Endometrial microvascular endothelial cells (primary cell): ENCODE measurements around the gene PHLDB2. TPM values are rescaled to one million over a fixed set of nuclear protein-coding genes. Genes with fewer than 3 reads are reported as not detected.

Source experiments
- in situ Hi-C: cut with HindIII; loops from 2 replicates; pipeline ENCODE4 v1.10.0; 2017; ENCODE audit warnings: low sequenced_read_pairs, low pct_unique_long_range_greater_than_20kb; ENCODE audit errors: inconsistent ontology term
- total RNA-seq: library from RNA; depleted of rRNA; stranded (reverse); fragments of >200 nt; gene quantifications from one replicate; pipeline ENCODE4 v1.2.3, GENCODE V29; 2015; ENCODE audit errors: inconsistent ontology term

Gene PHLDB2
- total RNA-seq, 1 donor from 2014 or later: 82.3 TPM

DNA sequence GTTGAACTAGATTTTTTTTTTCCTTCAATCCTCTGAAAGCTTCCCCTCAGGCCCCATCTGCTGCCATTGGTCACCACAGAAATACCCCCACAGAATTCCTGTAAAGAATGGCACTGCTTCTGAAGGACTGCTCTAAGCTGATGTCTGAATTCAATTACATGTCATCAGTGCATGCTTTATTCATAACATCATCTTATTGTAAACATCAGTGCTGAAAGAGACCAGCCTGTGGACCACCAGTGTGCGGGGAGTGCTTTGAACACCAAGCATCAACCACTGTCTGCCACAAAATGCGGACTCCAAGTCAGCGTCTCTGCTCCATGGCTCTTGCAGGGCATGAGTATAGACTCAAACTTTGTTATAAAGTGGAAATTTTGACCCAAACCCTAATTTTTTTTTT is 11.6 kb downstream of the PHLDB2 start:
- in situ Hi-C loops: loop anchor here (25.0 kb wide), 1 partner anchor 158 kb away; no protein-coding TSS in a partner anchor

DNA sequence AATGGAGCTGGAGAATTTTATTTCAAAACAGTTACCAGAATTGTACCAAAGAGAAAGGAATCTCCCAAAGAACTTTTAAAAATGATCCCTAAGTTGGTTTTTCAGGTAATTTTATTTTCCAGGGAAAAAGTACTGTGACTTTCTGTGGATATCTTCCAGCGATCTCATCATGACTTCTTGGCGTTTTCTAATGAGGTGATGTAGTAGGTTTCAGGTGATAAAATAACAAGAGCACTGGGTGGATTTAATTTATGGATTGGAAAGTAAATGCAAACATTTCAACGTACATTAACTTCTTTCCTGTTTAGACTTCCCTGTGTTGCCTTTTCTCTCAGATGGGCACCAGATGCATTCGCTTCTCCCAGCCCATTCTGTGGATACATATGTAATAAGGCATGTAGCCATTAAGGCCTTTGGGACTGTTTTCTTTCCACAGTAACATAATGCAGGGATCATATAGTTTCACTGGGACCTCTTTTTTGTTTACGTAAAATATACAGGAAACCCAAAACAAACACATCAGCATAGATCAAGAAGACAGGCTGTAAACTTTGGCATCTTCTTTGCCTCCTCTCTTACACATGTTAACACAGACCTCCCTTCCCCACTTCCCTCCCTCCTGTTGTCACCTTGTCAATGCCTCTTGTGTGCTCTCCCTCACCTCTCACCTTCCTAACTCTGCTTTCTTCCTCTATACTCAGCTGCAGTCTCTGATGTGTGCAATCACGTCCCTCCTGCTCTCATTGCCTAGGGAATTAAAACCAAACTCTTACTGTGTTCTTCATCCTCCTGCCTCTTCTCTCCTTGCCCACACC is 13.0 kb downstream of the PHLDB2 start:
- in situ Hi-C loops: loop anchor here (25.0 kb wide), 1 partner anchor 160 kb away; no protein-coding TSS in a partner anchor

DNA sequence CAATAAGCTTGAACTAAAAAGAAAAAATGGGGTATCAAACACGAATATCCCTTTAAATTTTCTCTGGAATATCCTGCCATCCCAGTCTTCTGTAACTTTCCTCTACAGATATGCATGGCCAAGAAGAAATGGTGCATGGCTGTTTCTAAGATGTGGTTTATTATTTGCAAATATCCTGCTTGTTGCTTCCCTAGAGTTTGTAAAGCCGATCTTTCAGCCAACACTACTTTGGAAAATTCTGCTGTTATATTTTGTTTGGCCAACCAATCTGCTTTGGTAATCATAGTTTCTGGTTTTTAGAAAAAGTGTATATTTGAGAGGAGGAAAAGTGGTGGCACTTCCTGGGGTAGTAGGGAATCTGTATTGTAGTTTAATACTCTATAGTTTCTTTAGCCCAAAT is 13.9 kb downstream of the PHLDB2 start:
- in situ Hi-C loops: loop anchor here (25.0 kb wide), 1 partner anchor 161 kb away; no protein-coding TSS in a partner anchor

DNA sequence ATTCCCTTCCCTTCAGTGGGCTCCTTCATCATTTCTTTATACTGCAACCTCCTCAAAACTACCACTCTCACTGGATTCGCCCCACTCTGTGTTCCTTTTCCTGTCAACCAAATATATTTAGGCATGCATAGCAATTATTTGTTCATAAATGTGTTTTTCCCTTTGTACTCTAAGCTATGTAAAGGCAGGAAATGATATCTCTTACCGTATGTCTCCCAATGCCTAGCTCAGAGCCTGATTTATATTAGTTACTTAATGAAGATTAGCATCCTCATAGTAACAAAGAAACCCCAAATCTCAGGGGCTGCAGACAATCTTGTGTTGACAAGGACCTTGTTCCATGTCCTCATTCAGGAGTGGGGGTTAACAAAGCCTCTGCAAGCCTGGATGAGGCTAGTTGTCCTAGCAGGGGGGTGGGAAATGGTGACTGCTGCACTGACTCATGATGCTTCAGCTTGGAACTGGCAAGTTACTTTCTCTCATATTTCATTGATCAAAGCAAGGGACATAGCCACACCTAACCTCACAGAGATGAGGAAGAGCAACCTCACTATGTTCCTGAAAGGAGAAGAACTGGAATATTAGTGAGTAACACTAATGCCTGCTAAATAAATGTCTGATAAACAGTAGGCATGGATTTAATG is 15.2 kb downstream of the PHLDB2 start:
- in situ Hi-C loops: loop anchor here (25.0 kb wide), 1 partner anchor 162 kb away; no protein-coding TSS in a partner anchor

DNA sequence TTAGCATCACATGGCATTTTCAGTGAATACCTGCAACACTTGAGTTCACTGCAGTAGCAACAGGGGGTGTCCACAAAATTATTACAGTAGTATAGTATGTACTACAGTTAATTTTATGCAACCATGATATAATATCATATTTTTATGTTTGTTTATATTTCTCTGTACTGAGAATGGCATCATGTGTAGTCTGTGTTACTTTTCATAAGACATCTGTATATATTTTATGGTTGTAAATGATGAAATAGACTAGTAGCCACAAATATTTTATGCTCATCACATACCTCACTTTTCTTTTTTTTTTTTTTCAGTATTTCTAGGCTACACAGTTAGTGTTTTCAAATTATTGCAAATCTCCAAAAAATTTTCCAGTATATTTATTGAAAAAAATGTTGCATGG is 22.4 kb downstream of the PHLDB2 start:
- in situ Hi-C loops: no loop called here

DNA sequence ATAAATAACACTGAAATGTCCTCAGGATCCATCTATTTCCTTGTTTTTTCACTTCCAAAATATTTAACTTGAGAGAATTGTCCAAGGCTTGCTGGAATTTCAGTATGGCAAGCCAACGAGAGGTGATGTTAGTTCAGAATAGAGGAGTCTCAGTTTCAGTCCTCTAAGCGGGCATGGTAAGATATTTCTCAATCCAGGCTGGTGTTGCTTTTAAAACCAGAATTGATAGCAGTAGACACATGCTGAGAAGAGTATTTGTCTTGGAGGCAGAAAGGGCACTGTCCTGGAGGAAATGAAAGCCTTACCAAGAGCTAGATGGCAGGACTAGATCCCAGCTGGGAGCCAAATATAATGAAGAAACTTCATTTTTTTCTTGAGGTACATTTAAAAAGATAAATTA is 23.1 kb downstream of the PHLDB2 start:
- in situ Hi-C loops: no loop called here

DNA sequence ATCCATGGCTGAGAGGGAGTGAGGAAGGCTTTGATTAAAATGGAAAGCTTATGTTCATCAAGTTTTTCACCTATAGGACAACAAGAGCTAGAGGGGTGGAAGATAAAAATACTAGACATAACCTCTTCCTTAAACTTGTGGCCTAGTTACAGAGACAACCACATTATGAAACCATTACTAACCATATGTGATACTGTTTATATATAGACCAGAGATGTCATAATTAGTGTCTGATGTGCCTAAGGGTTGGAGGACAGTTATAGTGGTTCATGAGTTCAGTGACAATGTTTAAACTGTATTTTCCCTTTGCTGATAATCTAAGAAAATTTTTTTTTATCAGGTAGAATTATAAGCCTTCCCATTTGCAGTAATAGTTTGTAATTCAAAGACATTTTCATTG is 23.7 kb downstream of the PHLDB2 start:
- in situ Hi-C loops: no loop called here

GRCh38 chr3:111884411-111885018 is 25.4 kb downstream of the PHLDB2 start:
- in situ Hi-C loops: no loop called here

GRCh38 chr3:111885578-111885977 is 26.5 kb downstream of the PHLDB2 start:
- in situ Hi-C loops: no loop called here

DNA sequence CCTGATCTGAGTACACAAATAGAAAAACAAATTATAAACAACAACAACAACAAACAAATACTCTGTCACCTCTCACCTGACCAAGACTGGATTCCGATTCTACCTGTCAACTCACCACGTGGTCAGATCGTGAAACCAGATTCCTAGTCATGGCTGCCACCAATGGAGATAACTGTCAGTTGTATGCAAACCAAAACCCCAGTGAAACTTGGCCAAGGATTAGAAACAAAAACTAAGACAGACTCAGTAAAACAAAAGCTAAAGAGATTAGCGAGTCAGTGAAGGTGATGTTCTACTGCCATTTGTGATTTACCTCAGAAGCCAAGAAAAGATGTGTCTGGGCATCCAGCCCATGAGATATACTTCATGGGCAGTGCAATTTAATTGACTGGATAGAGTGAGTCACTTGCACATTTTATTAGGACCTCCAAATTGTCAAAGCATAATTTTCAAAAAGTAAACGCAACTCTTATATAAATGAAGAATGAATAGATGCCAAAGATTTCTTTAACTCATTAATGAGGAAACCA is 31.1 kb downstream of the PHLDB2 start:
- in situ Hi-C loops: no loop called here

DNA sequence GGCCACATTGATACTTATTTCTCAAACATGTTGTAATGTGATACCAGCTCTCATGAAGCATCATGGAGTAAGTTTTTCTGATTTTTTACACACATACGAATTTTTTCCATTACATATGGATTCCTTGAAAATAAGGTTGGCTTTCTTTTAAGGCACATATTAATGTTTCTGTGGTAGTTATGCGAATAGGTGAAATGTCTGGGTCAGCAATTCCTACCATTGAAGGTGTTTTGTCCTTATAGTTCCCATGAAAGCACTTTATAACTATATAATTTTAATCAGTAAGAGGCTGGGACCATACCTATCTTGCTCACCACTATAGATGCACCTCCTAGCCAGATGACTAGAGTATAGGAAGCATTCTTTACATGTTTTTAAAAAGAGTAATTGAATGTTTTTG is 33.0 kb downstream of the PHLDB2 start:
- in situ Hi-C loops: no loop called here

DNA sequence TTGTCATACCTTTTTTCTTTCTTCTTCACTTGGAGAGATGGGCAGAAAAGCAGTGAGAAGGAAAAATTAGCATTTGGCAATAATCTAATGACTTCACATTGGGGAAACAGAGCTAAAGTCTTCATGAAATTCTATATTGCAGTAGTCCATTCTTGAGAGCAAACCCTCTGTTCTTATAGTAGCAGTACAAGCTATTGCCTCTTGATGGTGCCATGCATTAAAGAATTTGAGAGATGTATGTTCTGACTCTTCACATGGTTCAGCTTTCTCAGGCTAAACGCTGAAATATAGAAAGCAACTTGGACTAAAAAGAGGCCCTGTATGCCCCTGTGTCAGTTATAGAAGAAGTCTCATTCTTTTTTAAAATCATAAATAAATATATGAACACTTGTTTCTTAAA is 36.0 kb downstream of the PHLDB2 start:
- in situ Hi-C loops: no loop called here

DNA sequence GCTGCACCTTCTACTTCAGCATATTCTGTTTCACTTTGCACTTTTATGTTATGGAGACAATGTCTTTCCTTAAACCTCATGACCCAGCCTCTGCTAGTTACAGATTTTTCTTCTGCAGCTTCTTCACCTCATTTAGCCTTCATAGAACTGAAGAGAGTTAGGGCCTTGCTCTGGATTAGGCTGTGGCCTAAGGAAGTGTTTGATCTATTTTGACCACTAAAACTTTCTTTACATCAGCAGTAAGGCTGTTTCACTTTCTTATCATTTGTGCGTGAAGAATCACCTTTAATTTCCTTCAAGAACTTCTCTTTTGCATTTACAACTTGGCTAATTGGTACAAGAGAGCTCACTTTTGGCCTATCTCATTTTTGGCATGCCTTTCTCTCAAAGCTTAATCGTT is 40.9 kb downstream of the PHLDB2 start:
- in situ Hi-C loops: no loop called here

GRCh38 chr3:111901637-111902036 is 42.6 kb downstream of the PHLDB2 start:
- in situ Hi-C loops: no loop called here

GRCh38 chr3:111902534-111902933 is 43.5 kb downstream of the PHLDB2 start:
- in situ Hi-C loops: no loop called here

DNA sequence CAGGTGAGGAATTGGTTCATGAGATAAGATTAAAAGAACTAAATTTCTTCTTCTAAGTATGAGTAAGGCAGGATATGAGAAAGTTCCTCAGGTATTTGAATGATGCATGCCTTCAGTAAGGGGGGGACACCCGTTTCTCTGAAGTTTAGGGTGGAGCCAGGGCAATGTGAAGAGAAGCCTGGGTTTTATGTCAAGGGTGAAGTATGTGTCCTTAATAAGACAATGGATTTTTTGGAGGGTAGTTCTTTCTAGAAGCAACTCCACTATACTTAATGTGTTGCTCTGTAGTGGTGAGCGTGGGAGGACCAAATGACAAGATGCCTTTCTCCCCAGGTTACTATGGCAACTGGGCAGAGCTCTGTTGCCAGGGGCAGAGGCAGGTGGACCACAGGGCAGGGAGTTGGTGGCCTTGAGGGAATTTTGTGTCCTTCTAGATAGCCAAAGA is 44.0 kb downstream of the PHLDB2 start:
- in situ Hi-C loops: no loop called here

DNA sequence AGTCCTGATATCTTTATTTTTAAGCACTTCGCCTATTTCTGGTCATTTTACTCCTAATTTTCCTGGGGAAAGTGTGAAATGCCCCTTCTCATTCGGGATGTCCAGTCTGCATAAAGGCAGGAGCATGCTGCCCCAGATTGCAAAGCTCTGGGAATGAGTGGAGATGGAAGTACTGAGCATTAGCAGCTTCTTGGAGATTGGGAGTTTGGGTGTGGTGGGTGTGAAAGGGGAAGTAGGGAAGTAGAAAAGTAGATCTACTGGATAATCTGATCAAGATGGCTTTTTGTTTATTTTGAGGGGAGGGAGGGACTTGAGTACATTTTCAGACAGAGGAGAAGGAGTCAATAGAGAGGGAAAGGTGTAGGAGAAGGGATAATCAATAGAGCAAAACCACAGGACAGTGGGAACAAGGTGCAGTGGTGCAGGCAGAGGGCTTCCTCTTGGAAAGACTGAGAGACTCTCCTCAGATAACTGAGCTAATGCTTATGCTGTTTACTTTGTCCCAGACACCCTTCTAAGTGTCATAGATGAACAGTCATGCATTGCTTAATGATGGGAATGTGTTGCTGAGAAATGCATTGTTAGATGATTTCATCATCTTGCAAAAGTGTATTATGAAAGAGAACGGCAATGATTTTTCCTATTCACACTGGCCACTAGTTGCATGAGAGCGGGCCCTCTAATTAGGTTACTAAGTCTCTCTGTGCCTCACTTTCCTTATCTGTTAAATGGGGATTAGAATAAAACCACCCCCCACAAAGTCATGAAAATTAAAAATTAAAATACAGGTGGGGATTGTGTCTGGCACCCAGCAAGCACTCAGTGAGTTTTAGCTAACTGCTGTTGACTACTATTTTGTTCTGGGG is 45.5 kb downstream of the PHLDB2 start:
- in situ Hi-C loops: no loop called here

DNA sequence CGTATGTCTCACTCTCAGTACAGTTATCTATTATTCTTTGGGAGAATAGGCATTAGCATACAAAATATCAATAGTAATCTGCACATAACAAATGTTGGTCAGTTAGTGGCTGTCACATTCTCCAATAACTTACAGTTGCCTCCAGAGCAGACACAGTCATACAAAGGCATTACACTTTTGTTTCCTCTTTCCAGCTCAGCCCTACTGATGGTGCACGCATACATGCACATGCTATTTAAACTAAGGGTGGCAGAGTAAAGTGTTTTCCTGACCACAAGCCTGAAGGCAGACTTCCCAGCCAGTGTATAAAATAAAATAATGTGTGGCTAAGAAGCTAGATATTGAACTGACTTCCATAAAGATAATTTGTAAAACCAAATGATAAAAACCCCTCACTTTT is 47.6 kb downstream of the PHLDB2 start:
- in situ Hi-C loops: no loop called here

GRCh38 chr3:111907151-111907550 is 48.1 kb downstream of the PHLDB2 start:
- in situ Hi-C loops: no loop called here
